H1 (cell line): Measurements from ENCODE around the gene ARMC5. TPM values are rescaled to one million over a fixed set of nuclear protein-coding genes. Genes with fewer than 3 reads are reported as not detected.

ENCODE experiments used
- CTCF ChIA-PET: fragments of 300-600 bp; sonication (Branson Sonifier 250); formaldehyde crosslinking; loops from one replicate; lab custom pipeline; 2021; ENCODE audit not compliant: partially characterized antibody; lab: Charles Lee
- POLR2A ChIA-PET: fragments of 300-600 bp; sonication (Branson Sonifier 250); formaldehyde crosslinking; loops from one replicate; lab custom pipeline; 2021; ENCODE audit warnings: inconsistent platforms; ENCODE audit not compliant: partially characterized antibody; lab: Charles Lee
- DNase-seq, 2 experiments: peaks; one replicate each; pipeline versions ENCODE4 v3.0.0 to v3.0.0-alpha.2; 2010 to 2022; ENCODE audit warnings: low spot score in 2 of 2, low read depth in 1 of 2, mixed read lengths in 1 of 2
- FAIRE-seq: peaks from 2 replicates; lab custom pipeline; 2011; peaks lifted over from hg19 to GRCh38; lab: Jason Lieb, UNC
- H2AFZ ChIP-seq: 2 replicates; pipeline ENCODE4 v1.8.1; 2012; ENCODE audit warnings: low read length, inconsistent platforms
- H2AK5ac ChIP-seq: 2 replicates; pipeline ENCODE4 v1.6.1; 2013; ENCODE audit warnings: low read depth, low read length
- H2BK120ac ChIP-seq: replicated peaks from 2 replicates; pipeline ENCODE3; 2013; ENCODE audit warnings: low read depth, low read length, inconsistent platforms
- H2BK12ac ChIP-seq: 2 replicates; pipeline ENCODE4 v1.6.1; 2013; ENCODE audit warnings: low read depth, low read length
- H2BK15ac ChIP-seq: 2 replicates; pipeline ENCODE4 v1.6.1; 2013; ENCODE audit warnings: low read length
- H2BK20ac ChIP-seq: 2 replicates; pipeline ENCODE4 v1.6.1; 2013; ENCODE audit warnings: low read length
- H2BK5ac ChIP-seq: 2 replicates; pipeline ENCODE4 v1.6.1; 2013; ENCODE audit warnings: low read depth, low read length
- H3K14ac ChIP-seq: 2 replicates; pipeline ENCODE4 v1.6.1; 2013; ENCODE audit warnings: inconsistent platforms; ENCODE audit not compliant: insufficient read length
- H3K18ac ChIP-seq: 2 replicates; pipeline ENCODE4 v1.6.1; 2013; ENCODE audit warnings: low read length; ENCODE audit errors: extremely low read depth
- H3K23ac ChIP-seq: 2 replicates; pipeline ENCODE4 v1.6.1; 2013; ENCODE audit warnings: inconsistent platforms; ENCODE audit not compliant: insufficient read length
- H3K23me2 ChIP-seq: 2 replicates; pipeline ENCODE4 v1.6.1; 2013; ENCODE audit warnings: low read depth, low read length
- H3K27ac ChIP-seq: 2 replicates; pipeline ENCODE4 v1.6.1; 2011; ENCODE audit warnings: low read depth, low read length, inconsistent platforms
- H3K27me3 ChIP-seq, 4 experiments: replicated peaks in 1 of 4; 1 replicate in 1 of 4; 2 replicates in 3 of 4; pipeline versions ENCODE4 v1.6.1 to v1.8.1; 2011 to 2013; ENCODE audit warnings: low read length in 3 of 4, mild to moderate bottlenecking in 3 of 4, inconsistent platforms in 2 of 4, mixed read lengths in 2 of 4, moderate library complexity in 1 of 4; ENCODE audit not compliant: control insufficient read depth in 3 of 4, insufficient read depth in 3 of 4; ENCODE audit errors: extremely low read depth in 1 of 4
- H3K36me3 ChIP-seq, 4 experiments: 2 replicates each; pipeline versions ENCODE4 v1.6.1 to v1.8.1; 2011 to 2013; ENCODE audit warnings: mild to moderate bottlenecking in 4 of 4, low read length in 3 of 4, moderate library complexity in 2 of 4, control low read depth in 1 of 4, inconsistent platforms in 1 of 4; ENCODE audit not compliant: insufficient read depth in 4 of 4, control insufficient read depth in 2 of 4
- H3K4ac ChIP-seq: replicated peaks from 2 replicates; pipeline ENCODE3; 2013; ENCODE audit warnings: low read length, low read depth, mixed read lengths, inconsistent platforms; ENCODE audit not compliant: insufficient read length
- H3K4me1 ChIP-seq, 4 experiments: replicated peaks in 1 of 4; 1 replicate in 1 of 4; 2 replicates in 3 of 4; pipeline versions ENCODE4 v1.6.1 to v1.8.1; 2011 to 2013; ENCODE audit warnings: low read length in 3 of 4, inconsistent platforms in 2 of 4, mixed read lengths in 1 of 4; ENCODE audit not compliant: insufficient read depth in 4 of 4, control insufficient read depth in 3 of 4
- H3K4me2 ChIP-seq, 2 experiments: 2 replicates each; pipeline versions ENCODE4 v1.6.1 to v1.8.1; 2011 to 2013; ENCODE audit warnings: low read depth in 2 of 2, low read length in 2 of 2, control low read depth in 1 of 2, inconsistent platforms in 1 of 2, mild to moderate bottlenecking in 1 of 2; ENCODE audit not compliant: insufficient read depth in 1 of 2
- H3K4me3 ChIP-seq, 4 experiments: fragments of 200-600, 300-600 bp in 1 of 4; sonication (generic), shearing (Covaris generic), sonication (Bioruptor Twin) in 1 of 4; 2 replicates each; pipeline versions ENCODE4 v1.5.1 to v1.8.1; 2011 to 2016; ENCODE audit warnings: low read length in 4 of 4, low read depth in 3 of 4, control low read depth in 2 of 4, inconsistent platforms in 2 of 4, mild to moderate bottlenecking in 2 of 4, mixed read lengths in 1 of 4, moderate library complexity in 1 of 4; ENCODE audit not compliant: insufficient read depth in 2 of 4; ENCODE audit errors: extremely low read depth in 1 of 4
- H3K56ac ChIP-seq: replicated peaks from 2 replicates; pipeline ENCODE3; 2013; ENCODE audit warnings: low read depth, mild to moderate bottlenecking, mixed read lengths, low read length, inconsistent platforms; ENCODE audit not compliant: insufficient read length
- H3K79me1 ChIP-seq: 2 replicates; pipeline ENCODE4 v1.6.1; 2013; ENCODE audit warnings: low read depth, low read length, control low read depth
- H3K79me2 ChIP-seq, 2 experiments: 2 replicates each; pipeline versions ENCODE4 v1.6.1 to v1.8.1; 2012 to 2013; ENCODE audit warnings: low read length in 2 of 2, mild to moderate bottlenecking in 2 of 2, inconsistent platforms in 1 of 2; ENCODE audit not compliant: insufficient read depth in 2 of 2, control insufficient read depth in 1 of 2
- H3K9ac ChIP-seq, 4 experiments: replicated peaks in 1 of 4; 1 replicate in 1 of 4; 2 replicates in 3 of 4; pipeline versions ENCODE4 v1.6.1 to v1.8.1; 2011 to 2013; ENCODE audit warnings: low read depth in 3 of 4, low read length in 3 of 4, control low read depth in 2 of 4, mild to moderate bottlenecking in 2 of 4, moderate library complexity in 2 of 4, inconsistent platforms in 1 of 4; ENCODE audit errors: extremely low read depth in 1 of 4
- H3K9me3 ChIP-seq, 2 experiments: 2 replicates each; pipeline versions ENCODE4 v1.6.1 to v1.8.1; 2012 to 2013; ENCODE audit warnings: mild to moderate bottlenecking in 2 of 2, moderate library complexity in 2 of 2, control low read depth in 1 of 2, inconsistent platforms in 1 of 2, low read depth in 1 of 2, low read length in 1 of 2, mixed read lengths in 1 of 2; ENCODE audit not compliant: insufficient read depth in 2 of 2
- H4K20me1 ChIP-seq, 2 experiments: replicated peaks in 1 of 2; 2 replicates each; pipeline versions ENCODE3 to v1.8.1; 2011 to 2013; ENCODE audit warnings: inconsistent platforms in 2 of 2, low read length in 2 of 2, mild to moderate bottlenecking in 1 of 2; ENCODE audit not compliant: insufficient read depth in 2 of 2, control insufficient read depth in 1 of 2
- H4K5ac ChIP-seq: 2 replicates; pipeline ENCODE4 v1.6.1; 2013; ENCODE audit warnings: low read length, low read depth, mixed read lengths, inconsistent platforms; ENCODE audit not compliant: insufficient read length
- H4K8ac ChIP-seq: 2 replicates; pipeline ENCODE4 v1.8.0; 2013; ENCODE audit warnings: mild to moderate bottlenecking, moderate library complexity, low read length, inconsistent platforms; ENCODE audit not compliant: insufficient read depth; ENCODE audit errors: extremely low read depth
- H4K91ac ChIP-seq: replicated peaks from 2 replicates; pipeline ENCODE3; 2013; ENCODE audit warnings: low read length, mixed read lengths, inconsistent platforms; ENCODE audit not compliant: insufficient read length
- EZH2 ChIP-seq: fragments of 200-600 bp; sonication (generic); IDR thresholded peaks from 2 replicates; pipeline ENCODE4 v1.7.1; 2012; ENCODE audit warnings: low read depth, mild to moderate bottlenecking, moderate library complexity, low read length, inconsistent platforms; ENCODE audit not compliant: severe bottlenecking
- SUZ12 ChIP-seq: fragments of 200-600 bp; sonication (generic); IDR thresholded peaks from 2 replicates; pipeline ENCODE4 v1.6.1; 2012; ENCODE audit warnings: mild to moderate bottlenecking, inconsistent platforms, low read length, moderate library complexity, mixed read lengths
- TAF7 ChIP-seq: optimal IDR thresholded peaks from 2 replicates; pipeline ENCODE3; 2011; ENCODE audit warnings: low read depth, mild to moderate bottlenecking, inconsistent platforms, low read length, moderate library complexity, borderline replicate concordance
- WGBS, 2 experiments: shearing (Covaris generic) in 1 of 2; methylation state at CpG; one replicate each; pipeline versions ENCODE4 v1.1.6 to v1.1.7; 2013 to 2015; ENCODE audit warnings: low lambda C conversion rate in 2 of 2, mixed read lengths in 2 of 2, inconsistent platforms in 1 of 2, low coverage in 1 of 2, missing lambda C conversion rate in 1 of 2; ENCODE audit not compliant: insufficient replicate concordance in 2 of 2, insufficient coverage in 1 of 2, insufficient read length in 1 of 2; ENCODE audit errors: extremely low coverage in 1 of 2, missing lambda C conversion rate in 1 of 2; 5-methylcytosine and 5-hydroxymethylcytosine counted together
- polyA plus RNA-seq, 7 experiments: library from polyadenylated mRNA; depleted of rRNA in 3 of 7; stranded (reverse) in 5 of 7; unstranded in 2 of 7; fragments of >200 nt in 5 of 7; fragments of 200-250 nt in 2 of 7; gene quantifications; 1 replicate in 5 of 7; 2 replicates in 1 of 7; 4 replicates in 1 of 7; pipeline versions ENCODE4 v1.2.1 to v1.2.3, GENCODE V29; 2011 to 2013; ENCODE audit warnings: missing spikeins in 2 of 7, mixed read lengths in 2 of 7
- total RNA-seq: library from RNA; stranded (reverse); fragmentation: NEBNext Ultra II Directional; extraction: Animal tissue kit (Norgen Biotek cat#: 25700); gene quantifications from 2 replicates; pipeline ENCODE4 v1.2.1, GENCODE V29; 2021

The ARMC5 gene
- total and polyA plus RNA-seq, 2 of the 8 experiments (the other 6 are each of a cell fraction or from before 2014, with no cell fraction given), result 7.8 to 8.7 TPM

GRCh38 chr16:31466381-31466841, 7.1 kb downstream of the ARMC5 start:
- no peak overlapping the region for H4K8ac ChIP-seq
- H2BK20ac ChIP-seq, result no peak overlapping the region
- no peak overlapping the region for H2BK5ac ChIP-seq
- H3K36me3 ChIP-seq, result peaks cover 0 to 13% (median 1%) of the 10 kb centered on the region in 4 experiments; a peak in 4 of 8 replicates
- WGBS, 2 experiments, result 89% methylated on average over 16 of the region's 18 CpGs; no CpG with 5 or more reads in 1 of the 2 experiments
- no peak overlapping the region for H2AFZ ChIP-seq
- no peak overlapping the region for H2BK15ac ChIP-seq
- no peak overlapping the region for H3K18ac ChIP-seq
- H3K23ac ChIP-seq, result no peak overlapping the region
- H2AK5ac ChIP-seq, result no peak overlapping the region
- H4K5ac ChIP-seq, result no peak overlapping the region
- H3K27ac ChIP-seq, result no peak overlapping the region
- POLR2A ChIA-PET, result interaction anchor here (0.9 kb wide), 1 partner anchor 23 kb away, joined by 3 read pairs; no protein-coding TSS in a partner anchor
- H3K9me3 ChIP-seq, result no peaks in the 10 kb centered on the region
- H4K91ac ChIP-seq, result no peak overlapping the region
- FAIRE-seq (no peak), DNase-seq (no peak)
- H3K56ac ChIP-seq, result no peak overlapping the region
- no peak overlapping the region for H3K9ac ChIP-seq
- peaks cover 0 to 3% (median 3%) of the 10 kb centered on the region in 4 experiments; a peak in 4 of 7 replicates for H3K27me3 ChIP-seq
- no peak overlapping the region for H3K4ac ChIP-seq
- no peaks in the 10 kb centered on the region for H3K79me2 ChIP-seq
- H3K4me1 ChIP-seq, result peaks cover 0 to 3% (median 0%) of the 10 kb centered on the region in 4 experiments; a peak in 2 of 7 replicates
- H3K79me1 ChIP-seq, result no peaks in the 10 kb centered on the region
- H2BK12ac ChIP-seq, result no peak overlapping the region
- H4K20me1 ChIP-seq, result no peaks in the 10 kb centered on the region
- H3K23me2 ChIP-seq, result no peaks in the 10 kb centered on the region
- H3K14ac ChIP-seq, result no peak overlapping the region
- no peak overlapping the region for H3K4me2 ChIP-seq
- TF ChIP-seq SUZ12 (no peak), TAF7 (no peak), EZH2 (no peak)
- no peak overlapping the region for H3K4me3 ChIP-seq
- H2BK120ac ChIP-seq, result no peak overlapping the region
- CTCF ChIA-PET, result interaction anchor here (1.0 kb wide), 1 partner anchor 402 kb away, joined by 3 read pairs; no protein-coding TSS in a partner anchor
